ENCODE data around the gene SYTL4.

The SYTL4 gene

DNA sequence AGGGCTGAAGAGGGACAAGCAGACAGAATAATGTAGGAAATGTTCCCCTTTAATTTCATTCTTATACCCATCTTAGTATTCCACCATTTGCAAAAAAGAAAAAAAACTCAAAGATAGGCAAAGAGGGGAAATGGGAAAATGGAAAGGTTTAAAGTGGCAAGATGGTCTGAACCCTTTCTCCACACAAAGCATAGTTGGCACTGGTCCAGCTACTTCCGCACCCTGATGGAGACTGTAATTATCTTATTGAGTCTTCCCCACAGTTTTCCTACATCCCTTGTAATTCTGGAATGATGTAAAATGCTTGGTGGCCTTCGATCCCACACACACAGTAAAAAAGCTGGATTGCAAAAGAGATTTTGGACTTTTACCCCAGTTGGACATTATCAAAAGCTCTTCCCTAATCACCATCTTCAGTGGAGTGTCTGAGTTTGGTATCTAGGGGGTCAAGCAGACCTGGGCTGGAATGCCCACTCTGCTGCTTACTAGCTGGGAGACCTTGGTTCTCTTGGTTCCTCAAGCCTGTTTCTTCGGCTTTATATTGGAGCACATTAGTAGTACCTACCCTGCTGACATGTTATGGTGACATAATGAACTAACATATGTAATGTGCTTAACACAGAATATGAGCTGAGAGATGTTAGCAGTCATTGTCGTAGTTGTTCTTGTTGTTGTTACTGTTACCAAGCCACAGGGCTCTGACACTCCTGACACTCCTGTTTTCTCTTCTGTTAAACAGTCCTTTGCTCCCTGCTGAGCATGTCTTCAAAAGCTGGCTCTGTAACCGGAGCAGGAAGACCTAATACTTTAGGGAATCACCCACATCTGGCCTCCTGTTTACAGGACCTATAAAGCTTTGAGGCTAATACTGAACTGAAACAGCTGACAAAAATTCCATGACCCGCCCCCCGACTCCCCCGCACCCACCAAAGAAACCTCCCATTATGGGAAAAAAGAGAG, 83.2 kb downstream of the SYTL4 start:
- DNase-seq (ENCODE audit: low read depth) = peak; percentile 54

DNA sequence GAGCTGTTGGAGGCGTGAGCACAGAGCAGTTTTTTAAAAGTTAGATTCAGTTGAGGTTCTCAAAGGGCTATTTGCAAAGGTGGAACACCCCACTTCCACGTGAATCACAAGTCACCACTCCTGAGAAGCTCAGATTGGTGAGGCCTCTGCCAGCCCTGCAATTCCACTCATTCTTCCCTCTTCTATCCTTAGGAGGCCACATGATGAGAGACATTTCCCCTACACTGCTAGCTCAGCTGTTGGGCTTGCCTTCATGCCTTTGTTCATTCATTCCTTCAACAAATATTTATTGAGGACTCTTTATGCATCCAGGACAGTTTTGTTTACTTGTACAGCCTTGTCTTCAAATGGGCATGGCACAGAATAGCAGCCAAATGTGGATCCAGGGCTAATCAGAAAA, 84.2 kb downstream of the SYTL4 start:
- DNase-seq (ENCODE audit: low read depth) = no peak

DNA sequence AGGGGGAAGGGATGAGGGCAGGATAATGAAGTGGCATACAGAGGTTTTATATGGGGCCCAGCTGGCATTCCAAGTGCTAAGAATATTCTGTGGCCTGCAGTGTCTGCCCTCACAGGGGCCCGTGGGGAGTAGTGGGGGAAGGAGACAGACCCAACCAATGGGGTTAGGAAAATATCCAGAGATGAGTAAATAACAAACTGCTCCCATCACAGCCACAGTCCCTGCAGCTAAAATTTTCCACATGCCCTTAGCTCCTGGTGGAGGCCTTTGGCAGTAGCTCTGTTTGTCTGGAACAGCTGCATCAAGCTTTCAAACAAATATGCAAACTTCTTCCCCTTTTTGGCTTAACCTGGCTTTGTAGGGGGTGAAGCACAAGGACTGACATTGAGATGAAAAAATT, 84.8 kb downstream of the SYTL4 start:
- no peak for DNase-seq (ENCODE audit: low read depth)

DNA sequence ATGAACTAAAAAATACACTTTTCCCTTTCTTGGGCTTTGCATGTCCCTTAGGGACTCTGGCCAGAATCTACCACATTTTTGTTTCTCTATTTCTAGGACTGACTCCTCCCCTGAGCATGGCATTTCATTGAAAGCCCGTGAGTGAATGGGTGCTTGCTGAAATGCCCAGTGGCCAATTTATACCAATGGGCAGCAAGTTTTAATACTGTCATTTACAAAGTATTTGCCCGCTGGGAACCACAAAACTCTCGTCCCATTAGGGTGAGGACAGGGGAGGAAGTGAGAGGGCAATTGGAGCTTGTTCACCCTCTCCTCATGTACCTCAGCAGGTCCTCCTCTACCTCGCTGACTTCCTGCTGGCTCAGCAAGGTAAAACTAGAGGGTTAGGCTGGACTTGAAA, 86.8 kb downstream of the SYTL4 start:
- no peak for DNase-seq (ENCODE audit: low read depth)

DNA sequence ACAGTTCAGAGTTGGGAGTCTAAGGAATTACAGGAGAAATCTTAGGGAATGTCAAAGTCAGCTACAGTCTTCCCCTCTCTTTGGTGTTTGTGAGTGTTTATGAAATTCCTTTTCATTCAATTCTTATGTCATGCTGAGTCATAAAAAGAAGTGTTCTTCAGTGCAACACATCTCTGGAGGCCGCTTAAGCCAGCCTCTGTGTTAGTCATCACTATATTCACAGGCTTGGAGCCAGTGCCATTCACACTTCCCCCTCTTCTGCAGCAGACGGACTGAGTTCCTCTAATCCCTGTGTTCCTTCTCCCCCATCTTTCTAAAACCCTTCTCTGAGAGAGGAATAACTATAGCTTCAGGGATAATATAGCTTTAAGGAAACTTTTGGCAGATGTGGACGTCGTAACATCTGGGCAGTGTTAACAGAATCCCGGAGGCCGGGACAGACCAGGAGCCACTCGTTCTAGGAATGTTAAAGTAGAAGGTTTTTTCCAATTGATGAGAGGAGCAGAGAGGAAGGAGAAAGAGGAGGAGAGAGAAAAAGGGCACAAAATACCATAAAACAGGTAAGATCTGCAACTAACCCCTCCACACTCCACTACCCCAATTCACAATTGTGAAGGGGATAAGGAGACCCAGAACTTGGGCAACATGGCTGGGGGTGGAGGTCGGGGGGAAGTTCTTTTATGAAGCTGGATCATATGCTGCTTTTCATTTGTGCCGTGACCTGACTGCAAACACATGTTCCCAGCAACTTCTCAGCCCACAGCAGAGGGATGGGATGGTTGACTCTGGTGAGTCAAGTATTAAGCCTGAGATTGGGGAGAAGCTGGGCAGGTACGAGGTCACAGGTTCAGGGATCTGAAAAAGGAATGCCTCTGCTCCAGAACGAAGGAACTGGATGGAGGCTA, 87.7 kb downstream of the SYTL4 start, which contains the start of gene SRPX2:
TSS of gene SRPX2 (plus strand) at position 244 of the 905 bp plus-strand sequence. CDS start 2,124 bp downstream, outside the sequence.
- DNase-seq (ENCODE audit: low read depth) = peak; percentile 87

DNA sequence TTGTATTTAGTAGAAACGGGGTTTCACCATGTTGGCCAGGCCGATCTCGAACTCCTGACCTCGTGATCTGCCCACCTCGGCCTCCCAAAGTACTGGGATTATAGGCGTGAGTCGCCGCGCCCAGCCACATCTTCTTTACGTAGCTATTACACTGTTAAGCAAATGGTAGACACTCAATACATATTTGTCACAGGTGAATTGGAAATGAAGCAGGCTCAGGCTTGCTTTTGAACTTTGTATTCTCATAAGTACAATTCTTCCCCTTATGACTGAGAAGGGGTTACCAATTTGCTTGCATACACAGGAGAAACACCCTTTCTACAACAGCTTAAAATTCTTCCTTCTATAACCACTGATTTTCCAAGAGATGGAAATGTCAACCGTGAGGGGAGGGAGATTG, 88.7 kb downstream of the SYTL4 start:
- no peak for DNase-seq (ENCODE audit: low read depth)

DNA sequence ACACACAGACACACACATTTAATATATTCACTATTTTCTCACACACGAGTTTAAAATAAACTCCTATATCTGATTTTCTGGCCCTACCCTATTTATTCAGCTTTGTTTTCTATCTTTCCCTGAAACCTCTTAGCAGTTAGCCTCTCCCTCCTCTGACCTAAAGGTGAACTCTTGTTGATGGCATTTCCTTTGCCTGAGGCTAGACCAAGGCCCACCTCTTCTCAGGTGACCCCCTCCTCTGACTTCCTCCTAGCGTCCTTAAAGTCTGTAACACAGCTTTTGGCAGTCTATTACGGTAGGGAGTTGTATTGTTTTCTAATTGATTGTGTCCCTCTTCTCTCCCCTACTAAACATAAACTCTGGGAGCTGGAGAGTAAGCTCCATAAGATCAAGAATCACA, 89.6 kb downstream of the SYTL4 start:
- no peak for DNase-seq (ENCODE audit: low read depth)

DNA sequence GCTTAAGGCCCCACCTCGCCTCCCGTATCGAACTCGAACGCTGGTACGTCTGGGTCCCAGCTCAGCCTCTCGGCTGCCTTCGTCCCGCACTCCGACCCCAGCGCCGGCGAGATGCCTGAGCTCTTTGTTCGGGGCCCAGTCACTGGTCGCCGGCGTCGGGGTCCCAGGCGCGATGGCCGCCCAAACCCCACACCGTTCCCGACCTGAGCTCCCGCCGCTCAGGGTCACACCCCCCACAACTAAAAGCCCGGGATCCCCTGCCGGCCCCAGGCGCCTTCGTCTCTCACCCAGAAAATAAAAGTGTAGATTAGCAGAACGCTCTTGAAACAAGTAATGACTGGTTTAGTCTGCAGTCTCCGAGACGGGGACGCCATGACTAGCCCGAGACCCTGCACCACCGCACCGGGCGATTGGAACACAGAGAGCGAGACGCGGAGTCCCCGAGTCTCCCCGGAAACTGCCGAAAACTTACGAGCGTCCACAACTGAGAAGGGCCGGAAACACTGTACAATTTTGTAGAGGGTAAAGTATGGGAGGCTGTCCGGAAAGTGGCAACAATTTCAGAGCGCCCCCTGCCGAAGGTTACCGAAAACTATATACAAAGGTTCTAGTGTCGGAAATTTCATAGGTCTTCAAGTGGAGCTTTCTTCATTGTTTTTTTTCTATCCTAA, 95.5 kb downstream of the SYTL4 start, which contains the start of gene TSPAN6:
TSS of gene TSPAN6 (minus strand) at position 486 of the 671 bp plus-strand sequence. CDS start at position 374, 112 bp downstream.
- DNase-seq (ENCODE audit: low read depth) = peak; percentile 82

DNA sequence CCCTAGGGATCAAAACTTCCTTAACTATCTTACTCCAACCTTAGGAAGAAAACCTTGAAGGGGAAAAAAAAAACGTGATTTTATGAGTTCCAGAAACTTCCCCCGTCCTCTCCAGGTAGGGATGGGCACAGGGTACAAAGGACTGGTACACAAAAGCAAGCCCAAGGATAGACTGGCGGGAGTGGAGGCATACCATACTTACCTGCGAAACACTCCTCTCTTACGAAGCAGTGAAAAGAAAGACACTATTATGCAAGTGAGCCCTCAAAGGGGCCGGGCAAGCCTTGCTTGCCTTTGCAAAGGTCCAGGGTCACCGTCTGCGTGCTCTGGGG, 96.0 kb downstream of the SYTL4 start:
- no peak for DNase-seq (ENCODE audit: low read depth)

DNA sequence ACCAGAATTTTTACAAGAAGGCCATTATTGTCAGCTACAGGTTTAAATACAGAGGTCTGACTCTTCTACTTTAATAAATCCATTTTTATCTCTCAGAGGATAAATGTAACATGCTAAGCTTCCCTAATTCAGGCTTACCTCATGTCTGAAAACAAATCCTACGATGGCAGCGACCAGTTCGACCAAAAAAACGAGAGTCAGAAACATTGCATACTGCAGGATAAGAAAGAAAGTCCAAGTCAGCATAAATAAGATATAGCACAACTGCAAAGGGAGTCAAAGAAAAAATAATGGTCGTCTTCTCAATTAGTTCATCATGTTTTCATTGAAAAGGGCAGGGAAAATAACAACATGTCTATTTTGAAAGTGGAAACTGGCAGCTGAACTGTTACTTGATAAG, 96.9 kb downstream of the SYTL4 start:
- no peak for DNase-seq (ENCODE audit: low read depth)

DNA sequence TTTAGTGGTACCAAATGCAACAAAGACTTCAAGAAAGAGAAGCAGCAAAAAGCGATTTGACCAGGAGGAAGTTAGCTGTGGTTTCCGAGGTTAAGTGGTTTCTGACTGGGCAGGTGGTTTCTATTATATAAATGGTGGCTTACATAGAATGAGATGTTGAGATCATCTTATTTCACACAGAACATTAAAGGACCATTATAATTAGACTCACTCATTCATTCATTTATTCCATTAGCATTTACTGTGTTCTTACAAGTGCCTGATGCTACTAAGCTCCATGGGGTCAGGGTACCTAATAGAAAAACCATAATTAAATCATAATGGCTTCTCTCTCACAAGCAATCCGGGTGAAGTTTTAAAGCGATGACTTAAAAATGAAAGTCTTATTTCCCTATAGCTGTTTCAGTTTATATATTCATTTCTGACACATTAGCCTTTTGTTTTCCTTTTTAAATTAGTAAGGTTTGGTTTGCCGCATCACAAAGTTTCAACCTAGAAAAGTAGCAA, 105.9 kb downstream of the SYTL4 start:
- DNase-seq (ENCODE audit: low read depth) = no peak

Data from fibroblast of the conjunctiva (primary cell).